ENCODE results near the gene OR1L4. TPM values are rescaled to one million over a fixed set of nuclear protein-coding genes. Genes with fewer than 3 reads are reported as not detected.

The OR1L4 gene
- total and polyA plus RNA-seq, 2 of the 8 experiments (the other 6 are each of a cell fraction or from before 2014, with no cell fraction given), result not detected

DNA sequence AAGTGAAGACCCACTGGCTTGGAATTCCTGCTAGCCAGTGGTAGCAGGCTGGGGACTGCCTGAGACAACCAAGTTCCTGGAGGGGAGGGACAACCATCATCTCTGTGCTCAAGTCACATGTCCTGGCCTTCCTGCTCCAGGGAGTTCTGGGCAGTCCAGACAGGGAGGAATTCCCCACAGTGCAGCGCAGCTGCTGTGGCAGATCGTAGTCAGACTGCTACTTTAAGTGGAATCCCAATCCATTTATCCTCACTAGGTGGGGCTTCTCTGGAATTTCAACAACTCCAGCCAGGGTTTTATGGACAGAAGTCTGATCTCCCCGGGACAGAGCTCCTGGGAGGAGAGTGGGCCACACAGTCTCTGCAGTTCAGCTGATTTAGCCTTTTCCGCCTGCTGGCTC lies 44.0 kb downstream of the OR1L4 start (continued):
- TF ChIP-seq HDAC2 (IDR thresholded peaks at IDR 0.05; ENCODE audit: borderline replicate concordance in 1 of 2, low read depth in 2 of 2, low read length in 2 of 2) (no peak), TAF1 (IDR thresholded peaks at IDR 0.05; ENCODE audit: low read depth, low read length) (no peak), TCF12 (IDR thresholded peaks at IDR 0.05; ENCODE audit: low read depth, low read length) (no peak)
- TF ChIP-seq, protein P1, sequence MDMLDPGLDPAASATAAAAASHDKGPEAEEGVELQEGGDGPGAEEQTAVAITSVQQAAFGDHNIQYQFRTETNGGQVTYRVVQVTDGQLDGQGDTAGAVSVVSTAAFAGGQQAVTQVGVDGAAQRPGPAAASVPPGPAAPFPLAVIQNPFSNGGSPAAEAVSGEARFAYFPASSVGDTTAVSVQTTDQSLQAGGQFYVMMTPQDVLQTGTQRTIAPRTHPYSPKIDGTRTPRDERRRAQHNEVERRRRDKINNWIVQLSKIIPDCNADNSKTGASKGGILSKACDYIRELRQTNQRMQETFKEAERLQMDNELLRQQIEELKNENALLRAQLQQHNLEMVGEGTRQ (IDR thresholded peaks at IDR 0.05; ENCODE audit: low read length), result no peak

Other genes starting within 250 kb of the OR1L4 start
- not detected in 2 replicates for gene OR1J1, start 246.1 kb upstream of the OR1L4 start, total RNA-seq (2021; fragmentation: NEBNext Ultra II Directional; extraction: Animal tissue kit (Norgen Biotek cat#: 25700))
- not detected in 2 replicates for gene OR1J1, start 246.1 kb upstream of the OR1L4 start, polyA plus RNA-seq (2011; rRNA removed)
- not detected in 2 replicates for gene OR1J2, start 213.2 kb upstream of the OR1L4 start, total RNA-seq (2021; fragmentation: NEBNext Ultra II Directional; extraction: Animal tissue kit (Norgen Biotek cat#: 25700))
- gene OR1J2, start 213.2 kb upstream of the OR1L4 start, polyA plus RNA-seq (2011; rRNA removed), result not detected in 2 replicates
- not detected in 2 replicates for gene OR1J4, start 204.8 kb upstream of the OR1L4 start, total RNA-seq (2021; fragmentation: NEBNext Ultra II Directional; extraction: Animal tissue kit (Norgen Biotek cat#: 25700))
- not detected in 2 replicates for gene OR1J4, start 204.8 kb upstream of the OR1L4 start, polyA plus RNA-seq (2011; rRNA removed)
- gene OR1N1, start 196.7 kb upstream of the OR1L4 start, total RNA-seq (2021; fragmentation: NEBNext Ultra II Directional; extraction: Animal tissue kit (Norgen Biotek cat#: 25700)), result not detected in 2 replicates
- not detected in 2 replicates for gene OR1N1, start 196.7 kb upstream of the OR1L4 start, polyA plus RNA-seq (2011; rRNA removed)
- gene OR1N2, start 170.9 kb upstream of the OR1L4 start, total RNA-seq (2021; fragmentation: NEBNext Ultra II Directional; extraction: Animal tissue kit (Norgen Biotek cat#: 25700)), result not detected in 2 replicates
- gene OR1N2, start 170.9 kb upstream of the OR1L4 start, polyA plus RNA-seq (2011; rRNA removed), result not detected in 2 replicates
- gene OR1L8, start 140.6 kb upstream of the OR1L4 start, total RNA-seq (2021; fragmentation: NEBNext Ultra II Directional; extraction: Animal tissue kit (Norgen Biotek cat#: 25700)), result not detected in 2 replicates
- gene OR1L8, start 140.6 kb upstream of the OR1L4 start, polyA plus RNA-seq (2011; rRNA removed), result not detected in 2 replicates
- not detected in 2 replicates for gene OR1Q1, start 109.3 kb upstream of the OR1L4 start, total RNA-seq (2021; fragmentation: NEBNext Ultra II Directional; extraction: Animal tissue kit (Norgen Biotek cat#: 25700))
- gene OR1Q1, start 109.3 kb upstream of the OR1L4 start, polyA plus RNA-seq (2011; rRNA removed), result not detected in 2 replicates
- gene OR1B1, start 66.4 kb upstream of the OR1L4 start, total RNA-seq (2021; fragmentation: NEBNext Ultra II Directional; extraction: Animal tissue kit (Norgen Biotek cat#: 25700)), result not detected in 2 replicates
- not detected in 2 replicates for gene OR1B1, start 66.4 kb upstream of the OR1L4 start, polyA plus RNA-seq (2011; rRNA removed)
- gene OR1L1, start 62.3 kb upstream of the OR1L4 start, total RNA-seq (2021; fragmentation: NEBNext Ultra II Directional; extraction: Animal tissue kit (Norgen Biotek cat#: 25700)), result not detected in 2 replicates
- not detected in 2 replicates for gene OR1L1, start 62.3 kb upstream of the OR1L4 start, polyA plus RNA-seq (2011; rRNA removed)
- not detected in 2 replicates for gene OR1L3, start 48.9 kb upstream of the OR1L4 start, total RNA-seq (2021; fragmentation: NEBNext Ultra II Directional; extraction: Animal tissue kit (Norgen Biotek cat#: 25700))
- not detected in 2 replicates for gene OR1L3, start 48.9 kb upstream of the OR1L4 start, polyA plus RNA-seq (2011; rRNA removed)
- gene OR1L6, start 18.3 kb downstream of the OR1L4 start, total RNA-seq (2021; fragmentation: NEBNext Ultra II Directional; extraction: Animal tissue kit (Norgen Biotek cat#: 25700)), result not detected in 2 replicates
- not detected in 2 replicates for gene OR1L6, start 18.3 kb downstream of the OR1L4 start, polyA plus RNA-seq (2011; rRNA removed)
- gene OR5C1, start 64.9 kb downstream of the OR1L4 start, total RNA-seq (2021; fragmentation: NEBNext Ultra II Directional; extraction: Animal tissue kit (Norgen Biotek cat#: 25700)), result not detected in 2 replicates
- gene OR5C1, start 64.9 kb downstream of the OR1L4 start, polyA plus RNA-seq (2011; rRNA removed), result not detected in 2 replicates
- not detected in 2 replicates for gene OR1K1, start 76.1 kb downstream of the OR1L4 start, total RNA-seq (2021; fragmentation: NEBNext Ultra II Directional; extraction: Animal tissue kit (Norgen Biotek cat#: 25700))
- gene OR1K1, start 76.1 kb downstream of the OR1L4 start, polyA plus RNA-seq (2011; rRNA removed), result not detected in 2 replicates
- 21.8 and 24.6 TPM in 2 replicates for gene PDCL, start 104.6 kb downstream of the OR1L4 start, total RNA-seq (2021; fragmentation: NEBNext Ultra II Directional; extraction: Animal tissue kit (Norgen Biotek cat#: 25700))
- 5.4 and 7.1 TPM in 2 replicates for gene PDCL, start 104.6 kb downstream of the OR1L4 start, polyA plus RNA-seq (2011; rRNA removed)
- 38.4 and 40.0 TPM in 2 replicates for gene RC3H2, start 181.4 kb downstream of the OR1L4 start, total RNA-seq (2021; fragmentation: NEBNext Ultra II Directional; extraction: Animal tissue kit (Norgen Biotek cat#: 25700))
- 7.9 and 11.2 TPM in 2 replicates for gene RC3H2, start 181.4 kb downstream of the OR1L4 start, polyA plus RNA-seq (2011; rRNA removed)
- gene ZBTB6, start 189.3 kb downstream of the OR1L4 start, total RNA-seq (2021; fragmentation: NEBNext Ultra II Directional; extraction: Animal tissue kit (Norgen Biotek cat#: 25700)), result 9.3 and 10.0 TPM in 2 replicates
- gene ZBTB6, start 189.3 kb downstream of the OR1L4 start, polyA plus RNA-seq (2011; rRNA removed), result 1.6 and 2.0 TPM in 2 replicates
- gene ZBTB26, start 207.5 kb downstream of the OR1L4 start, total RNA-seq (2021; fragmentation: NEBNext Ultra II Directional; extraction: Animal tissue kit (Norgen Biotek cat#: 25700)), result 7.3 and 7.4 TPM in 2 replicates
- 3.6 and 5.7 TPM in 2 replicates for gene ZBTB26, start 207.5 kb downstream of the OR1L4 start, polyA plus RNA-seq (2011; rRNA removed)
- 33.3 and 38.3 TPM in 2 replicates for gene RABGAP1, start 217.0 kb downstream of the OR1L4 start, total RNA-seq (2021; fragmentation: NEBNext Ultra II Directional; extraction: Animal tissue kit (Norgen Biotek cat#: 25700))
- gene RABGAP1, start 217.0 kb downstream of the OR1L4 start, polyA plus RNA-seq (2011; rRNA removed), result 11.6 and 15.7 TPM in 2 replicates